HG02852 (cell line): Measurements from ENCODE around the gene PCDH19.
"Not testable (repeated sequence)": the region's sequence is repeated elsewhere in the genome, so short reads cannot be mapped to it uniquely, and the experiment has no call there.

Source experiments
- ATAC-seq: cut with Tn5 transposase; IDR thresholded peaks from one replicate; pipeline ENCODE4 v1.9.1; 2021; ENCODE audit warnings: mild to moderate bottlenecking, moderate library complexity; ENCODE audit not compliant: unreplicated experiment

The PCDH19 gene, protein sequence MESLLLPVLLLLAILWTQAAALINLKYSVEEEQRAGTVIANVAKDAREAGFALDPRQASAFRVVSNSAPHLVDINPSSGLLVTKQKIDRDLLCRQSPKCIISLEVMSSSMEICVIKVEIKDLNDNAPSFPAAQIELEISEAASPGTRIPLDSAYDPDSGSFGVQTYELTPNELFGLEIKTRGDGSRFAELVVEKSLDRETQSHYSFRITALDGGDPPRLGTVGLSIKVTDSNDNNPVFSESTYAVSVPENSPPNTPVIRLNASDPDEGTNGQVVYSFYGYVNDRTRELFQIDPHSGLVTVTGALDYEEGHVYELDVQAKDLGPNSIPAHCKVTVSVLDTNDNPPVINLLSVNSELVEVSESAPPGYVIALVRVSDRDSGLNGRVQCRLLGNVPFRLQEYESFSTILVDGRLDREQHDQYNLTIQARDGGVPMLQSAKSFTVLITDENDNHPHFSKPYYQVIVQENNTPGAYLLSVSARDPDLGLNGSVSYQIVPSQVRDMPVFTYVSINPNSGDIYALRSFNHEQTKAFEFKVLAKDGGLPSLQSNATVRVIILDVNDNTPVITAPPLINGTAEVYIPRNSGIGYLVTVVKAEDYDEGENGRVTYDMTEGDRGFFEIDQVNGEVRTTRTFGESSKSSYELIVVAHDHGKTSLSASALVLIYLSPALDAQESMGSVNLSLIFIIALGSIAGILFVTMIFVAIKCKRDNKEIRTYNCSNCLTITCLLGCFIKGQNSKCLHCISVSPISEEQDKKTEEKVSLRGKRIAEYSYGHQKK (N-terminal part only)

DNA sequence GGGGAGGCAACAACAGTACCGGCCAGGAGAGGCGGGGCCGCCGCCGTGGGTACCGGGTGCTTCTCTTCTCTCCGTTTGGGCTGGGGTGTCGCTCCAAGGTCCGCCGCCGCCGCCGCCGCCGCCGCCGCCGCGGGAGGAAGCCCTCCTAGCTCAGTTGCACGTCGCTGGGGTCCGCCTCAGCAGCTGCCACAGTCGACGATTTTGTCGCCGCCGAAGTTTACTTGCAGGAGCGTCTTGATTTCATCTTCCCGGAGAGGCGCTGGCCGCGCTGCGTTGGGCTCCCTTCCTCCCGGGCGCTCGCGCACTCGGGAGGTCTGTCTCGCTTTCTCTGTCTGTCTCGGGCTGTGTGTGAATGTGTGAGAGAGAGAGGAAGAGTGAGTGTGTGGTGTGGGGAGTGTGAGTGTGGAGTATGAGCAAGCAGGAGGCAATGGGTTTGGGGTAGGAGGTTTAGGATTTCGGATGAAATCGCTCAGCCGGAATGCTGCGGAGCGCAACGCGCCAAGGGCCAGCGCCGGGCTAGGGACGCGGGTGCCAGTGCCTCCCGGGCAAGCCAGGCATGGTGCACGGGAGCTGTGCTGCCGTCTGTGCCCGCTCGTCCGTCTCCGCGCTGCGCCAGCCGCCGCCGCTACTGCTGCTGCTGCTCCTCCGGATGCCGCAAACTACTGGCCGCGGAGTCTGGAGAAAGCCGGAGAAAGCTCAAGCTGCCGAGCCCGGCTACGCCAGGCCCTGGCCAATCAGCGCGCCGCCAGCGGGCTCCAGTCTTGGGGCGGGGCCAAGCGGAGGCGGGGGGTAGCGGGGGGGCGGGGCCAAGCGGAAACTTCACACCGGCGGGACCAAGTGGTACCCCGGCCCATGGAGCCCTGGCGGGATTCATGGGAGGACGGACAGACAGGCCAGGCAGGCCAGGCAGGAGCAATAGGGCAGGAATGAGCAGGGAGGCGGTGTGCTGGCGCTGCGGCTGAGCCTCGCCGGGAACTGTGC, at the start of gene PCDH19:
PCDH19 (minus strand) TSS at position 664 of the 981 bp plus-strand sequence. CDS start 1,676 bp downstream, outside the sequence.
- ATAC-seq: no peak

DNA sequence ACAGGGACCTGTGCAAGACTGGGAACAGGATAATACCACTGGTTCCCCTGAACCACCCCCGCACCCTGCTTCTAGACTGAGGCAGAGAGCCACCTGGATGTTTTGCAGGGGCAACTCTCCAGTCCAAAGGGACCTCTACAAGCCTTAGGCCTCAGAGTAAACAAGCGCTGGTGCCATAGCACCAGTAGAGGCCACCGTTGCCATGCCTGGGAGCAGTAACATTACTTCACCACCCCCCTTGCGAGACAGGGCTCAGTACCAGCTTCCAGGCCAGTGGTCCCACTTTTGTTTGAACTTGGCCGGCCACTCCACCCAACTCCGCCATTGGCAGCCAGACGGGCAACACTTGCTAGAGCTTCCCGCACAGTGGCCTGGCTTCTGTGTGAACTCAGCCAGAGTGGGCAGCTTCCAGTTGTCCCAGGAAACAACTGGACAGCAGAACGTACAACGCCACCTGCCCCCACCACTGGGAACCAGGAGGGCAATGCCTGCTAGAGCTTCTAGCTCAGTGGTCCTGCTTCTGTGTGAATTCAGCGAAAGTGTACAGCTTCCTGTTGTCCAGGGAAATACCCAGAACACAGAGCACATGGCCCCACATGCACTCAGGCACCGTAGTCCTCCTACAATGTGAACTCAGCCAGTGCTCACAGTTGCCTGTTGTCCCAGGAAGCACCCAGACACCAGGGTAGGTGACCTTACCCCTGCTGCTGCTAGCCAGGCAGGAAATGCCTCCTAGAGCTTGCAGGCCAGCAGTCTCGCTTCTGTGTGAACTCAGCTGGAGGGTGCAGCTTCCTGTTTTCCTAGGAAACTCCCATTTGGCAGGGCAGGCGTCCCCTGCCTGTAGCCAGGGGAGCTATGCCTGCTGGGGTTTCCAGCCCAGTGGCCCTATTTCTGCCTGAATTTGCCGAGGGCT, 39.9 kb upstream of the PCDH19 start:
- ATAC-seq: no peak

DNA sequence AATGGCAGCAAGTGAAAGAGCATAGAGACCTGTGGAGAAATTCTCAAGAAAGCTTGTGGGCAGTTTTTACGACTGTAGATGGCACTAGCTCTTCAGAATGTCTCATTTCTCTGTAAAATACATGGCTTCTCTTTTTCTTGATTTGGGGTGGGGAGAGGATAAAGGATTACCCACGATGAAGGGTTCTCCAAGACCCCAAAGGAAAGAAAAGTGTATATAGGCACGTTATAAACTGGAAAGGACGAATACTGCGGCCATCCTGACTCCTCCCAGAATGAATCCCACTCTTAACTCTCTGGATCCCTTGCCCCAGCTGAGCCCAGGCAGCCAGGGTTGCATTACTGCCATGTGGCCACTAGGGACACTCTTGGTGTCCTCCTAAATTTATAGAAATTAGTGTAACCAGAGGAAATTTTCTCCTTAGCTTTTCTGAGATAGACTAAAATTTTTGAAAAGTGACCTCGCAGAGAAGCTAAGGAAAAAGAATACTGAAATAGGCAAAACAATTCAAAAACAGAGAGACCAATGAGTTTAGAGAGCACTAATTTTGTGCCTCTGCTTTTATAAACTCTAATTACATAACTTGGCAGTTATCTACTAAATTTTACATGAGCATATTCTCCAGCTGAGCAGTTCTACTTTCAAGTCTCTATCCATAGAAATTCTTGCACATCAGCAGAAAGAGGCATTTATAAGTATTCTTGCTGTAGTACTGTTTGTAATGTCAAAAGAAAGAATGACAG, 37.8 kb upstream of the PCDH19 start:
- peak; percentile 83 for ATAC-seq

DNA sequence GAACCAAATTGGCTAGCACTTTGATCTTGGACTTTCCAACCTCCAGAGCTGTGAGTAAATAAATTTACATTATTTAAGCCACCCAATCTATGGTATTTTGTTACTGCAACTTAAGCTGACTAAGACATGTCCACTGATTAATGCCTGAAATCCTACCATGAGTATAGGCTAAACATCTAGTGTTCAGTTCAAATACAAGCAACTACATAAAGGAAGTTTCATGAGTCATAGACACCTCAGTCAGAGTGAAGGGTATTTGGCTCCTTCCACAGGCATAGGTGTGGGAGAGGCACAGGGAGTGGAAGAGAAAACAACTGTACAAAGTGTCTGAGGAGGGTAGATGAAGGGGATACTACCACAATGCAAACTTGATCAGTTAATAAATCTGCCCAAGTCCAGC, 35.5 kb upstream of the PCDH19 start:
- no peak for ATAC-seq

DNA sequence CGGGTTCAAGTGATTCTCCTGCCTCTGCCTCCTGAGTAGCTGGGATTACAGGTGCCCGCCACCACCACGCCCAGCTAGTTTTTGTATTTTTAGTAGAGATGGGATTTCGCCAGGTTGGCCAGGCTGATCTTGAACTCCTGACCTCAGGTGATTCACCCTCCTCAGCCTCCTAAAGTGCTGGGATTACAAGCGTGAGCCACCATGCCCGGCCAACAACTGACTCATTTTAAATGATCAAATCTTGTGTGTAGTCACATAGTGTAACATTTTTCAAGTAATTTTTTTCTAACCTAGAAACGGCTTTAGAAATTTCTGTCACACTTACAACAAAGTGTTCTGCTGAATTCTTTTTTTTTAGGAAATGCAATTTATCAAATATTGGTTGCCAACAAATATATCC, 31.2 kb upstream of the PCDH19 start:
- not testable (repeated sequence) for ATAC-seq

DNA sequence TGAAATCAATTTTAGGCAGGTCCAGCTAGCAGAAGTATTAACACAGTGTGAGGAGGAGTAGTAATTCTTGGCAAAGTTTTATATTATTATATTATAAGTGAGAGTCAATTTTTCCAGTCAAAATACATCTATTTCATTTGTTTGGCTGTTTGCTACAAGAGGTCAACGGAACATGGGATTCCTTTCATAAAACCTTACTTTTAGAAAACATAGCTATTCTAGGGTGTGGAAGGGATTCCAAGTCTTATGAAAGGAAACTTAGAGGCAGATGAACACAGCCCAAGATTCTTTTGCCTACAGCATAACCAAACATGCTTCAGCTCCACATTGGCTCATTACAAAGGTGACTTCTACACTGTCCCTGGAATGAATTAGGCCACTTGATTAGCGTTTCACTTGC, 29.9 kb upstream of the PCDH19 start:
- ATAC-seq: no peak

DNA sequence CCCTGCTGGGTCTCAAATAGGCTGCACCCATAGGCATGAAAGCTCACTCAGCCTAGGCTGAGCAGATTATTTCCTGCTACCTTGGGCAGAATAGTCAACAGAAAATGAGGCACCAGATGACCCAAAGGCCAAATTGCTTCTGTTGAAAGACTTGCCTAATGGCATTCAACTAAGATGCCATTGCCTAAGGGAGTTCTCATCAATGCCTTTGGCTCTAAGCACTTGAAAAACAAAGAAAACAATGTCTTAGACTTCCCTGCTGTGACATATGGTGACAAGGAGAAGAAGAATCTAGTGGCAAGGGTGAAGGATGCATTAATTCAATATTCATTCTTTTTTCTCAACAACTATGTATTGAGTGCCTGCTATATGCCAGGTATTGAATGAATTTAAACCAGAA, 25.7 kb upstream of the PCDH19 start:
- ATAC-seq: no peak

DNA sequence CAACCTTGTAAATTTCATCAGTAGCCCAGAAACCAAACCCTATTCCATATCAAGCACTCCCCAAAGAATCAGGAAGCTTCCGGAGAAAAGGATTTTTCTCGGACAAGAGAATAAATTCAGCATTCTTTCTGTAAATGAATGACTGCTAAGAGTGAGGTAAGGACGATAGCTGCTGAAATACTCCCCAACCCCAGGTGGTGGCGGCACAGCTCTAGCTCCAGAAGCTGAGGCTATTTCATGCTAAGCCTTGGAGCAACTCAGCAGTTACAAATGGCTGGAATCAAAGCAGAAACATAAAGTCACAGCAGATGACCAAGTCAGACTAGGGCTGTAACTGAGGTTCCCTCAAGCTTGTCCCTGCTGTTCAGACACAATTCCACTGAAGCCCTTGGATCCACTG, 13.9 kb upstream of the PCDH19 start:
- no peak for ATAC-seq

DNA sequence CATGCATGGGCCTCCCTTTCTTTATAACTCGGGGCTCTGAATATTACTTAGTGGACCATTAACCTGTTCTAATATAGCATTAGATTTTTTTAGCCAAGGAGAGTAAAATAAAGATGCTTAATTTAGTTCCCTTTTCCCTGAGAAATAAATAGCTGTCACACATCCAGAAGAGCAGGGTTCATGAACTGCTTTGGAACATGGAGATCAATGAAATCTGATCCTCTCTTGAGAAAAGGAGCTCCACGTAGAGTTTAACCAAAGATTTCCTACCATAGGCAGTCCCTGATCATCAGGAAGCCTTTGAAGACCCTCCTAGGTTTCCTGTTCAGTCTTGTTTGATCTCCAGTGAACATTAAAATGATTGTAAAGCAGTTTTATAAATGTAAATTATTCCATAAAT, 8.5 kb upstream of the PCDH19 start:
- no peak for ATAC-seq

DNA sequence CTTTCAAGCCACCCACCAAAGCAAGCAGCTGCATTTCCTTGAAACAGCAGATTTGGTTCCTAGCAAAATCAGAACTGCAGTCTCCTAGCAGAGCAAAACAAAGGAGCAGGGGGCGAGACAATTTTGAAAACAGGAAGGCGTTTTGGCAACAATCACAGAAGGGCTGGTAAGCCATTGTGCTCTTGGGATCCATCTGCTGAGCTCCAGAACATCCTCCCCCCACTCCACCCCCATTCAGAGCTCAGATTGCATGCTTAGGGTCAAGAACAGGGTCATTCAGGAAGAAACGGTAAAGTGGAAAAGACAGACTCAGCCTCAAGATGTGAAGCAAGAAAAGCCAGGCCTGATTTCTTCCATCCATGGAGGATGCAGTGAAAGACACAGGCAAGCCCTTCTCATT, 7.6 kb upstream of the PCDH19 start:
- no peak for ATAC-seq

DNA sequence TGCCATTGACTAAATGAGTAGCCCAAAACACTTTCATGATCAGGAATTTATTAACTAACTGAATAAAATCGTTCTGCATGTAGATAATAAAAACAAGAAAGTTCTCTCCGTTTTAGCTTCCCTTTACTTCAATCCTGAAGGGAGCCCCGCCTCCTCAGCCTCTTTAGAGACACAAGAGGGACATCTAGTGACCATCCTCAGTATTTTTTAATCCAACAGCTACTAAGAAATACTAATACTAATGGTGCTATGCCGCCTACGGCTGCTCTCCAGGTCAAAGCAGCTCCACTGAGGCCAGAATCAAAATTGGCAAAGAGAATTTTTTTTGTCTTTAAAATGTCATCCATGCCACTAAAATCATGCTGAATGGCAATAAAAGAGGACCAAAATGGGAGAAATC, 3.2 kb upstream of the PCDH19 start:
- peak; percentile 79 for ATAC-seq

DNA sequence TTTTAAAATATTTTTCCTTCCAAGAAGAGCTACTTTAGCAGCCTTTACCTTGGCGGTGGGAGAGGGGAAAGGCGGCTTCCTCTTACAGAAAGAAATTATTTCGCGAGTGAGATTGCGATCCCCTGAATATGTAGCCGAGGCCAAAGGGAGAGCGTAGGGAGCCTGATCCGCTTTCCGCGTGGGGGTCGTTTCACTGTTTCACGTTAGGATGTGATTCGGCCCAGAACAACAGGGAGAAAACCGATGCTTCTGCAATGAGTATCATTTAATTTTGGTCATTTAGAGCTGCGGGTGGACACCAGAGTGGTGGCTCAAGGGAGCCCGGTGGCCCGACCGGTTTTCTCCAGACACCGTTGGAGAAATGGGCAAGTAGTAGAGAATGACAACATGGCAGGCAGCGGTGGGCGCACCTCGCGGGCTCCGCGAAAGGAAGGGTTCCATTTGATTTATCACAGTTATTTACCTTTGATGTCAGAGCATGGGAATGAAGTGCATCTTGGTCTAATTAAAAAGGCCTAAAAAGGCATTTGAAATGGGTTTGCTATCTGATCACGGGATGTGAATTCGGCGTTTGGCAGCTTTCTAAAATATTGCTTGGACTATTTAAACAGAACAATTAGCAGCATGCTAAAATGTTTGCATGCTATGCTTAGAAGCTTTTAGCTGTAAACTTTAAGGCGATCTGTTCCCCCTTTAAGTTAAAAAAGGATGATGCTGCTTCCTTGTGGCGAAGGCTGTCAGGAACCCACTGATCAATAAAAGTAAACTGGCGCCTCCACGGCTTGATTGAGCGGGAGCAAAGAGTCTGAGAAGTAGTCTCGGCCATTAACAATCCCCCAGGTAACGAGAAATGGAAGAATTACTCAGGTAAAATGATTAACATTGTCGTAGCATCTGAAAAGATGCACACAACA, 2.0 kb upstream of the PCDH19 start:
- ATAC-seq: no peak

DNA sequence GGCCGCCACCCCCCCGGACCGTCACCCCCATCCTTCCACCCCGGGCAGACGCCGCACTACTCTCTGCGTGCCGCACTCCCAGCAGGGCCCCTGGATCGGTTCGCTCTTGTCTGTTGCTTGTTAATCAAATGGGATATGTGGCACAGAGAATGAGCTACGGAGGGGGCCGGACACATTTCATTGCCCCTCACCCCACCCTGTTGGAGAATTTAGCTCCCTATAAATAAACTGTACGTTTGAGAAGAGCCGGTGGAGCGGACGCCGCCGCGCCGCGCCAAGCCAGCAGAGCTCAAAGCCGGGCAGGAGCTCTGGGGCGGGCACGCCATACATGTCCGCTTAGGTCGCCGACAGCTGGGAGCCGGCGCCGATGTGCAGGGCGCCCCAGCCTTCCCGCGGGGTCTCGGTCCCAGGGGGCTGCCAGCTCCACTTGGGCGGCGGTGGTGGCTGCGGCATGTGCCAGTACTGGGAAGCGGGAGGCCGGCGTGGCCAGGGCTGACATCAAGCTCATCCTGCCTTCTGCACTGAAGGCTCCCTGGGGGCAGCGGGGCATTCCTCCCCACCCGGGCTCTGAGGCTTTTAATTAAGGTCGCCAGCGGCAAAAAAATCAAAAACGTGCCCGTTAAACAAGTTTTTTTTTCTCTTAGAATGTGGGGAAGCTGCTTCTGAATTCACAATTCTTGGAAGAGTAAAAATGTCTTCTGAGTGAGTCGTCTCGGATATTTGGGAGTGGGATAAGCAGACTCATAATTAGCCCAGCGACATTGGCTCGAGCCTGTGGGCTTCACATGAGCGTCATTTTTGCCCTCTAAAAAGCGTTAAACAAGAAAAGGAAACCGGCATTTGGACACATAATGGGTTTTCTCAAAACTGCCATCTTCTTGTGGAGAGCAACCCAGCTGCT, 1.1 kb upstream of the PCDH19 start:
- ATAC-seq: no peak

DNA sequence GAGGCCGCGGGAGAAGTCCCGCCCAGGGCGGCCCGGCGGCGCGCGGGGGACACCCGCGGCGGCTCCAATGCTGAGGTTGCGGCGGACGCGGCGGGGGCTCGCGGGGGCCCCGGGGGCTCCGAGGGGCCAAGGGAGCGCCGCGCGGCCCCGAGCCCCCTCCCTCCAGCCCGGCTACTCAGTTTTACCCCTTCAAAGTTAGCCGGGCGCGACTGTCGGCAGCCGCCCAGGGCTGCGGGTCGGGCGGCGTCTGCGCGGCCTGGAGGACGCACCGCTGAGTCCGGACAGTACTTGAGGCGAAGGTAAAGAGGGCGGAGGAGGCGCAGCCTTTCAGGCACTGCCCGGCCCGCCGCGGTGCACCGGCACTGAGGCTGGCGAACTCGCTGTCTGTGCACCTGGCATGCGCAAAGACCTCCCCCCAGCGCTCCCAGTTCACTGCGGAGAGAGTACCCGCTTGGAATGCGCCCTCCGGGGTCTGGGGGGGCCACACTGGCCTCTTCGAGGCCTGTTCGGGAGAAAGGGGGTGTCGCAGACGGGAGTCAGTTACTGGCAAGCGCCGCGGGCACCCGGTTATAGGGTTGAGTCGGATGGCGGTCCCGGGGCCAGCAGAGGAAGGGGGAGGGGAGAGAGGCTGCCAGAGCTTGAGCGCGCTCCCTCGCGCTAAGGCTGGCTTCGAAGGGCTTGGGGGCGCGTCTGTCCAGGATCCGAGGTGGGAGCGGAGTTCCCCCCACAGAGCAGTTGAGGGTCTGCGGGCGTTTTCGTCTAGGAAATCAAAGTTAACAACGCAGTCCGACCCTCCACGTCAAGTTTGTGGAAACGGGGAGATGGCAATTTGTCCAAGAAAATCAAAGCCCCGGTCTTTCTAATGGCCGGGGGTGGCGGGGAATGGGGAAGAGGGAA, 1.1 kb downstream of the PCDH19 start:
- ATAC-seq: no peak

DNA sequence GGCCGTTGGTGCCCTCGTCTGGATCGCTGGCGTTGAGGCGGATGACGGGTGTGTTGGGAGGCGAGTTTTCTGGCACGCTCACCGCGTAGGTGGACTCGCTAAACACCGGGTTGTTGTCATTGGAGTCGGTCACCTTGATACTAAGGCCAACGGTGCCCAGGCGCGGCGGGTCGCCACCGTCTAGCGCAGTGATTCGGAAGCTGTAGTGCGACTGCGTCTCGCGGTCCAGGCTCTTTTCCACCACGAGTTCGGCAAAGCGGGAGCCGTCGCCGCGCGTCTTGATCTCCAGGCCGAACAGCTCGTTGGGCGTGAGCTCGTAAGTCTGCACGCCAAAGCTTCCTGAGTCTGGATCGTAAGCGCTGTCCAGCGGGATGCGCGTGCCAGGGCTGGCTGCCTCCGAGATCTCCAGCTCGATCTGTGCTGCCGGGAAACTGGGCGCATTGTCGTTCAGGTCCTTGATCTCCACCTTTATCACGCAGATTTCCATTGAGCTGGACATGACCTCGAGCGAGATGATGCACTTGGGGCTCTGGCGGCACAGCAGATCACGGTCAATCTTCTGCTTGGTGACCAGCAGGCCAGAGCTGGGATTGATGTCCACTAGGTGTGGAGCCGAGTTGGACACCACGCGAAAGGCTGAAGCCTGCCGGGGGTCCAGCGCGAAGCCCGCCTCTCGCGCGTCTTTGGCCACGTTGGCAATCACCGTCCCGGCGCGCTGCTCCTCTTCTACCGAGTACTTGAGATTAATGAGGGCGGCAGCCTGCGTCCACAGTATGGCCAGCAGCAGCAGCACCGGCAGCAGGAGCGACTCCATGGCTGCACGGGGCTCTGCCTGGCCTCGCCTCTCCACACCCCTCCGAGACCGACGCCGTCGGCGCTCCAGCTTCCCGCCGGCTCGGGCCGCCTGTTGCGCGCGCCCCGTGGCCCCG, 2.0 kb downstream of the PCDH19 start:
- ATAC-seq: no peak
